Uterus (tissue), 4 donors: Measurements from ENCODE around the gene TMEM255B. TPM values are rescaled to one million over a fixed set of nuclear protein-coding genes. Genes with fewer than 3 reads are reported as not detected.

Source experiments
- DNase-seq, 2 donors: peaks; one replicate each; pipeline ENCODE4 v3.0.0-alpha.2; 2019 to 2020
- H3K27ac ChIP-seq, 2 donors: fragments of 200-600 bp; sonication (generic); 1 replicate in 1 of 2; 2 replicates in 1 of 2; pipeline ENCODE4 v1.5.1; 2016 to 2018
- H3K27me3 ChIP-seq, 2 donors: fragments of 200-600 bp; sonication (generic); one replicate each; pipeline ENCODE4 v1.5.1; 2018 to 2019; ENCODE audit warnings: control low read depth in 1 of 2
- H3K36me3 ChIP-seq, 2 donors: fragments of 200-600 bp; sonication (generic); one replicate each; pipeline ENCODE4 v1.5.1; 2019; ENCODE audit warnings: control low read depth in 1 of 2
- H3K4me1 ChIP-seq, 2 donors: fragments of 200-600 bp; sonication (generic); one replicate each; pipeline ENCODE4 v1.5.1; 2018 to 2019; ENCODE audit warnings: control low read depth in 1 of 2
- H3K4me3 ChIP-seq, 2 donors: fragments of 200-600 bp; sonication (generic); 1 replicate in 1 of 2; 2 replicates in 1 of 2; pipeline ENCODE4 v1.5.1; 2018 to 2019; ENCODE audit warnings: mild to moderate bottlenecking in 1 of 2
- H3K9me3 ChIP-seq, 2 donors: fragments of 200-600 bp; sonication (generic); one replicate each; pipeline ENCODE4 v1.5.1; 2019; ENCODE audit warnings: control low read depth in 1 of 2
- POLR2A ChIP-seq, 2 donors: fragments of 450-650 bp; IDR thresholded peaks; one replicate each; pipeline ENCODE4 v1.6.1; 2016; ENCODE audit warnings: antibody characterized with exemption in 2 of 2, mild to moderate bottlenecking in 1 of 2, moderate library complexity in 1 of 2
- intact Hi-C: fragments of 100-400 bp; cut with DNase I; formaldehyde crosslinking; loops from one replicate; pipeline ENCODE4 v1.15.1; 2023; ENCODE audit warnings: low total_unique reads
- total RNA-seq, 4 donors: library from RNA; depleted of rRNA in 3 of 4; stranded (reverse); fragments of >200 nt in 3 of 4; gene quantifications; one replicate each; pipeline versions ENCODE4 v1.1.0 to v1.2.4, GENCODE V29; 2014 to 2023
- TF ChIP-seq, protein P1 (sequence below), 4 experiments: fragments of 200-600 bp in 2 of 4; fragments of 450-650 bp in 2 of 4; sonication (generic) in 2 of 4; IDR thresholded peaks; one replicate each; pipeline ENCODE4 v1.5.1; 2016 to 2019; ENCODE audit warnings: antibody characterized with exemption in 4 of 4, mild to moderate bottlenecking in 2 of 4, moderate library complexity in 1 of 4
- donor health status: DM: yes; HTN: yes; CAD: no.

Gene TMEM255B
- total RNA-seq, 4 donors from 2014 or later: 1.8 to 143 (median 33.2) TPM

DNA sequence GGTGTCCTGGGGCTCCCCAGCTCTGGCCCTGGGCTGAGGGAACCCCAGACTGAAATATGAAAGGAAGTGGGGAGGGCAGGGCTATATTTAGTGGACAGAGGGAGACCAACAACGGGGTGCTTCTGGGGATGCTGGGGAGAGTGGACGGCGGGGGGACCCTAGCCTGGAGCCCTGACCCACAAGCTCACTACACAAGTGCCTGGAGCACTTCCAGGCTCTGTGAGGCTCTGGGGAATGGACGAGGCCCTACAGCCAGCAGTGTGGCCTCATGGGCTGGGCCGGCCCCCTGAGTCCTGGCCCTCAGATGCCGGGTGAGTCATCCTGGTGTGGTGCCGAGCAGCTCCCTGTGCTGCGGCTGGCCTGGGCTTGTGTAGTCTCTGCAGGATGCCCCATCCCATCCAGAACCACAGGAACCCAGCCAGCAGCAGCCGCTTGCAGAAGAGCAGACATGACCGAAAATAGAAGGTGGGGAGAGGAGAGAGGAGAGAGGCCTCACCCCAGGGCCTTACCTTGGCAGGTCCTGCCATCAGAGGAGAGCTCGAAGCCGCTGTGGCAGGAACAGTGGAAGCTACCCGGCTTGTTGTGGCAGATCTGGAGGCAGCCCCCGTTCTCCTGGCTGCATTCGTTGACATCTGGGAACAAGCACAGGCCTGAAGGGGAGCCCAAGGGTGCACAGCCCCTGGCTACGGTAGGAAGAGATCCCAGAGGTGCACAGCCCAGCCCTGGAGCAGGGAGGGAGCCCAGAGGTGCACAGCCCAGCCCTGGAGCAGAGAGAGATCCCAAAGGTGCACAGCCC lies 78.7 kb downstream of the TMEM255B start:
- DNase-seq: peak; percentile 98
- peak in 1 of 2 donors; percentile 29 for TF ChIP-seq POLR2A (IDR thresholded peaks at IDR 0.05)
- TF ChIP-seq, protein P1, sequence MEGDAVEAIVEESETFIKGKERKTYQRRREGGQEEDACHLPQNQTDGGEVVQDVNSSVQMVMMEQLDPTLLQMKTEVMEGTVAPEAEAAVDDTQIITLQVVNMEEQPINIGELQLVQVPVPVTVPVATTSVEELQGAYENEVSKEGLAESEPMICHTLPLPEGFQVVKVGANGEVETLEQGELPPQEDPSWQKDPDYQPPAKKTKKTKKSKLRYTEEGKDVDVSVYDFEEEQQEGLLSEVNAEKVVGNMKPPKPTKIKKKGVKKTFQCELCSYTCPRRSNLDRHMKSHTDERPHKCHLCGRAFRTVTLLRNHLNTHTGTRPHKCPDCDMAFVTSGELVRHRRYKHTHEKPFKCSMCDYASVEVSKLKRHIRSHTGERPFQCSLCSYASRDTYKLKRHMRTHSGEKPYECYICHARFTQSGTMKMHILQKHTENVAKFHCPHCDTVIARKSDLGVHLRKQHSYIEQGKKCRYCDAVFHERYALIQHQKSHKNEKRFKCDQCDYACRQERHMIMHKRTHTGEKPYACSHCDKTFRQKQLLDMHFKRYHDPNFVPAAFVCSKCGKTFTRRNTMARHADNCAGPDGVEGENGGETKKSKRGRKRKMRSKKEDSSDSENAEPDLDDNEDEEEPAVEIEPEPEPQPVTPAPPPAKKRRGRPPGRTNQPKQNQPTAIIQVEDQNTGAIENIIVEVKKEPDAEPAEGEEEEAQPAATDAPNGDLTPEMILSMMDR (IDR thresholded peaks at IDR 0.05): no peak
- Histone ChIP-seq H3K4me3 (peak overlapping the region in 1 of 2 donors; percentile 2), H3K27ac (peak overlapping the region; percentile 92 to 93), H3K36me3 (no peaks in the 10 kb centered on the region), H3K9me3 (no peaks in the 10 kb centered on the region), H3K4me1 (peaks cover 3 to 34% of the 10 kb centered on the region in 2 donors), H3K27me3 (no peaks in the 10 kb centered on the region)
- intact Hi-C loops: no loop called here

DNA sequence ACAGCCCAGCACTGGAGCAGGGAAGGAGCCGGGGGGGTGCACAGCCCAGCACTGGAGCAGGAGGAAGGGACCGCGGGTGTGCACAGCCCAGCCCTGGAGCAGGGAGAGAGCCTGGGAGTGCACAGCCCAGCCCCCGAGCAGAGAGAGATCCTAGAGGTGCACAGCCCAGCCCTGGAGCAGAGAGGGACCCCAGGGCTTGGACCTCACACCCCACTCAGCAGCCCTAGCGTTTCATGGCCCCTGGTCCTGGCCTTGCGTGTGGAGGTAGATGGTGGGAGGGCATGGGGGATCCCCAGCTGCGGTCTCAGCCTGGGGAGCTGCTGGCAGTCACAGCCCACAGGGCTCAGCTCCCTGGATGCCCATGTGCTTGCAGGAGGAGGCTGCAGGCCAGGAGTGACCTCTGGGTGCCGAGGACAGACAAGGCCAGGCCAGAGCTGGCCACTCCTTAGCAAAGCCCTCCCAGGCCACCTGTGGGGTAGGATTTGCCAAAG lies 79.7 kb downstream of the TMEM255B start:
- Histone ChIP-seq H3K27me3 (no peaks in the 10 kb centered on the region), H3K4me3 (peak overlapping the region in 1 of 2 donors; percentile 2), H3K9me3 (no peaks in the 10 kb centered on the region), H3K27ac (peak overlapping the region; percentile 92 to 93), H3K36me3 (no peaks in the 10 kb centered on the region), H3K4me1 (peaks cover 3 to 34% of the 10 kb centered on the region in 2 donors)
- no peak for DNase-seq
- TF ChIP-seq POLR2A (IDR thresholded peaks at IDR 0.05): no peak
- TF ChIP-seq, protein P1 (IDR thresholded peaks at IDR 0.05): no peak
- intact Hi-C loops: no loop called here

DNA sequence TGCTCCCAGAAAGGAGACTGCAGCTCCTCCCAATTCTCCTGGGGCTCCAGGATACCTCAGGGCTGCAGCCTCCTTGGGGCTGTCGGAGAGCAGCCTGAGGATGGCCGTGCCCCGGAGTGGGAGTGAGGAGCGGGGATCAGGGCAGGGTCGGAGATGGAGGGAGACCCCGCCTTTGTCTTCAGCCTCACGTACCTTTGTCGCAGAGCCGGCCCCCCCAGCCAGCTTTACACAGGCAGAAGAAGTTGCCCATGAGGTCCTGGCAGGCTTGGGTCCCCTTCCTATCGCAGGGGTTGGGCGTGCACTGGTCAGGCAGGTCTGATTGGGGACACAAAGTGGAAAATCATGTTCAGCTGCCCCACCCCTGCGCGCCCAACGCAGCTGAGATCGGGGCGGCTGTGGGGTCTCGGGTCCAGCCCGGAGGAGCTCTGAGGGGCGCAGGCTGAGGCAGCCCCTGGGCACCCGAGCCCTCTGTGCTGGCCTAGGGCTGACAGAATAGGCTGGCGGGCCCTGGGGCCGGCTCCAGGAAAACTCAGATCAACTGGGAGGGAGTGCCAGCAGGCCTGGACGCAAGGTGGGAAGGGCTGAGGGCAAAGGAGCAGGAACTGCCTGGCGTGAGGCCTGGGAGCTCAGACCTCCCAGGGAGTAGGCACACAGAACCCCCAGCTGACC lies 80.6 kb downstream of the TMEM255B start:
- H3K9me3 ChIP-seq: no peaks in the 10 kb centered on the region
- intact Hi-C loops: no loop called here
- no peak for DNase-seq
- H3K4me3 ChIP-seq: no peak overlapping the region
- no peaks in the 10 kb centered on the region for H3K36me3 ChIP-seq
- no peaks in the 10 kb centered on the region for H3K27me3 ChIP-seq
- peak overlapping the region; percentile 92 to 93 for H3K27ac ChIP-seq
- no peak for TF ChIP-seq POLR2A (IDR thresholded peaks at IDR 0.05)
- TF ChIP-seq, protein P1 (IDR thresholded peaks at IDR 0.05): no peak
- H3K4me1 ChIP-seq: peaks cover 3 to 34% of the 10 kb centered on the region in 2 donors

DNA sequence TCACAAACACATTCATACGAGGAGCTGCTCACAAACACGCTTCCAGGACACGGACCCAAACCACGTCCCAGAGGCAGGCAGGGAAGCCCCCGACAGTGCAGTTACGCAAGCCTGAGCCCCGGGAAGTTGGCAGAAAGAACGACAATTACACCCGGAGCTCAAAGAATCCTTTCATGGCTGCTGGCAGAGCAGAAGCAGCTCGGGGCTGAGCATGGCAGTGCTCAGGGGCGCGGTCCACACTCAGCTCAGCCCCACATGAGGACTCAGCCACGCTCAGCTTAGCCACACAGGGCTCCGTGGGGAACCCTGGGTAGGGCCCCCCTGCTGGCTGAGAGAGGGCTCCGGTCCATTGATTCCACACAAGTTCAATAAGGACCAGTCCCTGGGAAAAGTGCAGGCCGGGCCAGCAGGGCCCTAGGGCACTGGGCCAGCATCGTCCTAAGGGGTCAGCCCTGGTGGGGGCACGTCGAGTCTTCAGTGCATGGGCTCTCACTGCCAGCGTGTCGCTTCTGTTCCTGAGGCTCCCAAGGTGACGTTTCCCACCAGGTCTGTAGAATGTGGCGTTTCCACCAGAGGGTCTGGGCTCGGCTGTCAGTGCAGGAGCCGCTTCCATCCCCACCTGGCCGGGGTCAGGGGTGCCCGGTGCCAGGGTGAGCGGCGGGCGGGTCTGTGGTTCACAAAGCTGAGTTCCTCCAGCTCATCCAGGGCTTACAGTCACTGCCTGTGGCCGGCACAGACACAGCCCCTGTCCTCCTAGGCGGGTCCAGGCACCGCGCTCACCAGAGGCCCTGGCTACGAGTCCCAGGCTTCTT lies 81.7 kb downstream of the TMEM255B start:
- TF ChIP-seq, protein P1 (IDR thresholded peaks at IDR 0.05): no peak
- no peak for TF ChIP-seq POLR2A (IDR thresholded peaks at IDR 0.05)
- intact Hi-C loops: no loop called here
- DNase-seq: peak in 1 of 2 donors; percentile 27
- no peaks in the 10 kb centered on the region for H3K27me3 ChIP-seq
- no peaks in the 10 kb centered on the region for H3K36me3 ChIP-seq
- H3K4me1 ChIP-seq: peaks cover 3 to 34% of the 10 kb centered on the region in 2 donors
- H3K27ac ChIP-seq: peak overlapping the region; percentile 92 to 93
- no peak overlapping the region for H3K4me3 ChIP-seq
- no peaks in the 10 kb centered on the region for H3K9me3 ChIP-seq
